Measurements from ENCODE around the gene SSBP2. TPM values are rescaled to one million over a fixed set of nuclear protein-coding genes. Genes with fewer than 3 reads are reported as not detected.

Gene SSBP2
- total RNA-seq, 2 donors from 2014 or later = 11.1 to 28.0 TPM

DNA sequence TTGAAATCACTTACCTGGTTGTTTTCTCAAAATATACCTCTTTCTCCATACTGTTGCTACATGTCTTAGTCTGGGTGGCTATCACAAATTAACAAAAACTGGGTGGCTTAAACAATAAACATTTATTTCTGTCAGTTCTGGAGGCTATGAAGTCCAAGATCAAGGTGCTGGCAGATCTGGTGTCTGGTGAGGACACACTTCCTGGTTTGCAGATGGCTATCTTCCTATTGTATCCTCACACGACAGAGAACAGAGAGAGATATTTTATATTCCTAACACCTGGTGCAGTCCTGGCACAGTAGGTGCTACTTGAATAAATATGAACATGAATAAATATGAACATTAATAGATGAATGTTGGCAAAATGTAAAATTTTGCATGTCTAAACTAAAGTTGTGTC, 192.7 kb downstream of the SSBP2 start:
- TF ChIP-seq, protein P1, sequence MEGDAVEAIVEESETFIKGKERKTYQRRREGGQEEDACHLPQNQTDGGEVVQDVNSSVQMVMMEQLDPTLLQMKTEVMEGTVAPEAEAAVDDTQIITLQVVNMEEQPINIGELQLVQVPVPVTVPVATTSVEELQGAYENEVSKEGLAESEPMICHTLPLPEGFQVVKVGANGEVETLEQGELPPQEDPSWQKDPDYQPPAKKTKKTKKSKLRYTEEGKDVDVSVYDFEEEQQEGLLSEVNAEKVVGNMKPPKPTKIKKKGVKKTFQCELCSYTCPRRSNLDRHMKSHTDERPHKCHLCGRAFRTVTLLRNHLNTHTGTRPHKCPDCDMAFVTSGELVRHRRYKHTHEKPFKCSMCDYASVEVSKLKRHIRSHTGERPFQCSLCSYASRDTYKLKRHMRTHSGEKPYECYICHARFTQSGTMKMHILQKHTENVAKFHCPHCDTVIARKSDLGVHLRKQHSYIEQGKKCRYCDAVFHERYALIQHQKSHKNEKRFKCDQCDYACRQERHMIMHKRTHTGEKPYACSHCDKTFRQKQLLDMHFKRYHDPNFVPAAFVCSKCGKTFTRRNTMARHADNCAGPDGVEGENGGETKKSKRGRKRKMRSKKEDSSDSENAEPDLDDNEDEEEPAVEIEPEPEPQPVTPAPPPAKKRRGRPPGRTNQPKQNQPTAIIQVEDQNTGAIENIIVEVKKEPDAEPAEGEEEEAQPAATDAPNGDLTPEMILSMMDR (IDR thresholded peaks at IDR 0.05) = no peak

DNA sequence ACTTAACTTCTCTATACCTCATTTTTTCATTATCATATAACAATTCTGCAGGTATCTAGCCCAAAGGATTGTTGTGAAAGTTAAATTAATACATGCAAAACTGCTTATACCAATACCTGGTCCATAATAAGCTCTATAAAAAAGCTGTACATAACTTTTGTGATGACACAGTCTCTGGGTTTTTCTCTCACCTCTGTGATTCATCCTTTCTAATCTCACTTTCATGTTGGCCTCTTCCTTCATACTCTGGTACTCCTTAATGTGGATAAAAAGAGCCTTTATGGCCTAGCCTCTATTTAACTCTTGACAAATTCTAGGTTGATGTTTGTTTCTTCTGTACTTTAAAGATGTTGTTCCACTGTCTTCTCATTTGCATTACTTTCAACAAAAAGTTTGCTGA, 194.1 kb downstream of the SSBP2 start:
- H3K9me3 ChIP-seq = no peaks in the 10 kb centered on the region
- H3K27me3 ChIP-seq = no peaks in the 10 kb centered on the region
- H3K36me3 ChIP-seq = no peaks in the 10 kb centered on the region
- H3K27ac ChIP-seq = no peak overlapping the region
- no peak overlapping the region for H3K4me3 ChIP-seq
- intact Hi-C loops (cut with DNase I) = no loop called here
- TF ChIP-seq, protein P1 (IDR thresholded peaks at IDR 0.05) = no peak
- H3K4me1 ChIP-seq = no peaks in the 10 kb centered on the region
- DNase-seq = no peak
- H3K9ac ChIP-seq (ENCODE audit: low read depth in 2 of 2, low read length in 2 of 2) = no peak overlapping the region

More for the DNA sequence above, 192.7 kb downstream of the SSBP2 start:
- no peak overlapping the region for H3K27ac ChIP-seq
- H3K9me3 ChIP-seq = no peaks in the 10 kb centered on the region
- H3K4me3 ChIP-seq = no peak overlapping the region
- H3K4me1 ChIP-seq = no peaks in the 10 kb centered on the region
- intact Hi-C loops (cut with DNase I) = no loop called here
- DNase-seq = no peak
- no peak overlapping the region for H3K9ac ChIP-seq (ENCODE audit: low read depth in 2 of 2, low read length in 2 of 2)
- H3K27me3 ChIP-seq = no peaks in the 10 kb centered on the region
- H3K36me3 ChIP-seq = no peaks in the 10 kb centered on the region

DNA sequence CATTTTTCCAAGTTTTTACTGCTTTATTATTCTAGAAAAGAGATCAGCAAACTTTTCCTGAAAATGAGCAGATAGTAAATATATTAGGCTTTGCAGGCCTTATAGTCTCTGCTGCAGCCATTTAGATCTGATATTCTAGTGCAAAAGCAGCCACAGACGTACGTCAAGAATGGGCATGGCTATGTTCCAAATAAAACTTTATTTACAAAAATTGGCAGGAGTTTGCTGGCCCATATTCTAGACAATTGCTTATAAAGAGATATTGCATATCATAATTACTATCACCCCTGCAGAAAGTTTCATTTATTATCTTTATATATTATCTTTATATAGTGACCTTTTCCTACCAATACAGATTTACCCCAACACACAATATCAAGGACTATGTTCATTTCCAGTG, 195.0 kb downstream of the SSBP2 start:
- Histone ChIP-seq H3K4me3 (no peak overlapping the region), H3K27me3 (no peaks in the 10 kb centered on the region), H3K9ac (ENCODE audit: low read depth in 2 of 2, low read length in 2 of 2) (no peak overlapping the region), H3K27ac (no peak overlapping the region), H3K36me3 (no peaks in the 10 kb centered on the region), H3K9me3 (no peaks in the 10 kb centered on the region), H3K4me1 (no peaks in the 10 kb centered on the region)
- no peak for DNase-seq
- TF ChIP-seq, protein P1 (IDR thresholded peaks at IDR 0.05) = no peak
- intact Hi-C loops (cut with DNase I) = no loop called here

DNA sequence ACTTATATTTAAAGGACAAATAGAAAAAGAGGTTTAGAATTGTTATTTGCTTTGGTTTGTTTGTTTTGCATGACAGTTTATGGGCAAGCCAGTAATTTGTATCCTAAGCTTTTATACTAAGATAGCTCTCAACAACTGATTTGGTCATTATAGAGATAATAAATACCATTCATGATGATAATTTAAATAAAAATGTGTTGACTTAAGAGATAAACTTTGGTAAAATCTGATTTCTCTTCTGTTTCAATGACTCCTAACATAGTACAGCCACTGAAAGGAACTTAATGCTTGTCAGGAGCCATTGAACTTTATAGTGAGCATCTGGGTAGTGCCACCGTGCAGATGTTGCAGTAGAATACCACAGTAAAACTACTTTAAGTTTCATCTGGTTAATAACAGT, 196.2 kb downstream of the SSBP2 start:
- intact Hi-C loops (cut with DNase I) = no loop called here
- H3K9ac ChIP-seq (ENCODE audit: low read depth in 2 of 2, low read length in 2 of 2) = no peak overlapping the region

DNA sequence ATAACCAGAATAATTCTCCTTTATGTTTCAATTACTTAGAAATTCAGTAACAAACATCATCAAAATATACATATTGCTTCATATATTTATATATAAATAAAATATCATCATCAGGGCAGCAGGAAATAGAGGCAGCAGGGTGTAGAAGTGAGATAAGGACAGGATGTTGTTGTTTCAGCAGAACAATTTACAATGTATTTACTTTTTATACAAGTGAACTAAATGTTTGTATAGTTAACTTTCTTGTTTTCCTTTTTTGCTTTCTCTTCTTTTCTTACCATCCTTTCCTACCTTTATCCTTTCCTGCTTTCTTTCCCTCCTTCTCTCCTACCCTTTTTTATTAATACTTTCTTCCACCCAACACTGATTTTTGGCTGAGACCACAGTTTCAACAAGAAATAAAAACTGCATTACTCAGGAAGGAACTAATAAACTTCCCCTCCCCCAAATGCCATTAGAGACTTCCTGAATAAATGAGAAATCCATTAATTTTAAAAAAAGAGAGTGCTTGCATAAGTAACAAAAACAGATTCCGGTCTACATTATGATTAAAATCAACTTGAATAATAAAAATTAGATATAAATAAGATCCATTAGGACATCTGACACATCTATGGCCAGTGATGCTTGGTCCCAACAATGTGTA, 197.2 kb downstream of the SSBP2 start:
- TF ChIP-seq, protein P1 (IDR thresholded peaks at IDR 0.05) = no peak
- H3K4me1 ChIP-seq = no peaks in the 10 kb centered on the region
- H3K36me3 ChIP-seq = no peaks in the 10 kb centered on the region
- H3K9me3 ChIP-seq = no peaks in the 10 kb centered on the region
- H3K4me3 ChIP-seq = no peak overlapping the region
- no peak for DNase-seq
- intact Hi-C loops (cut with DNase I) = no loop called here
- H3K27ac ChIP-seq = no peak overlapping the region
- no peaks in the 10 kb centered on the region for H3K27me3 ChIP-seq
- H3K9ac ChIP-seq (ENCODE audit: low read depth in 2 of 2, low read length in 2 of 2) = no peak overlapping the region

More for the DNA sequence above, 196.2 kb downstream of the SSBP2 start:
- TF ChIP-seq, protein P1 (IDR thresholded peaks at IDR 0.05) = no peak
- no peaks in the 10 kb centered on the region for H3K36me3 ChIP-seq
- DNase-seq = no peak
- H3K4me1 ChIP-seq = no peaks in the 10 kb centered on the region
- no peaks in the 10 kb centered on the region for H3K9me3 ChIP-seq
- no peak overlapping the region for H3K4me3 ChIP-seq
- no peaks in the 10 kb centered on the region for H3K27me3 ChIP-seq
- no peak overlapping the region for H3K27ac ChIP-seq

All from colonic mucosa (tissue), 4 donors.